Erythroblast (primary cell): ENCODE data around the gene KRTAP10-5.
"Not testable (repeated sequence)": the region's sequence is repeated elsewhere in the genome, so short reads cannot be mapped to it uniquely, and the experiment has no call there.

Source experiments
- GATA1 ChIP-seq: IDR thresholded peaks from 2 replicates; pipeline ENCODE4 v1.6.1; 2011; ENCODE audit warnings: low read depth, mild to moderate bottlenecking, control low read depth, low read length, moderate library complexity
- POLR2A ChIP-seq: IDR thresholded peaks from 2 replicates; pipeline ENCODE4 v1.6.1; 2011; ENCODE audit warnings: mild to moderate bottlenecking, low read length

DNA sequence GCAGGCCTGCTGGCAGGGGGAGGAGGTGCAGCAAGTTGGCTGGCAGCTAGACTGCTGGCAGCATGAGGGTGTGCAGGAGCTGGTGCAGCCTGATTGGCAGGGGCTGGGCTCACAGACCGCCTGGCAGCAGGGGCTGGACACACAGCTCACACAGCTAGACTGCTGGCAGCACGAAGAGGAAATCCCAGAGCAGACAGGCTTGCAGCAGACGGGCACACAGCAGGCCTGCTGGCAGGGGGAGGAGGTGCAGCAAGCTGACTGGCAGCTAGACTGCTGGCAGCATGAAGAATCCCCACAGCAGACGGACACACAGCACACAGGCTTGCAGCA, 11.4 kb upstream of the KRTAP10-5 start:
- not testable (repeated sequence) for TF ChIP-seq POLR2A, GATA1
